ENCODE measurements around the gene IPP. TPM values are rescaled to one million over a fixed set of nuclear protein-coding genes. Genes with fewer than 3 reads are reported as not detected.

The IPP gene
- 9.4 and 10.4 TPM in 2 replicates for total RNA-seq

GRCh38 chr1:45750298-45751038 is at the start of gene IPP:
Gene IPP (minus strand): TSS chr1:45750653. CDS start chr1:45746411, 4,242 bp downstream.

GRCh38 chr1:45687754-45688740 is 62.4 kb downstream of the IPP start, which contains the start of gene TMEM69:
Gene TMEM69 (plus strand): TSS chr1:45688181. CDS start chr1:45691069, 2,888 bp downstream.

GRCh38 chr1:45686288-45687013 is 64.0 kb downstream of the IPP start, which contains the start of gene GPBP1L1:
Gene GPBP1L1 (minus strand): TSS chr1:45686533. CDS start chr1:45659087, 27,446 bp downstream.

Other genes starting within 250 kb of the IPP start
- 227 and 323 TPM in 2 replicates for gene PRDX1, start 228.8 kb downstream of the IPP start, total RNA-seq
- gene AKR1A1, start 199.8 kb downstream of the IPP start, total RNA-seq = 94.0 and 103 TPM in 2 replicates
- 16.6 and 17.4 TPM in 2 replicates for gene NASP, start 166.6 kb downstream of the IPP start, total RNA-seq
- gene CCDC17, start 126.6 kb downstream of the IPP start, total RNA-seq = 0.61 and 3.1 TPM in 2 replicates
- gene GPBP1L1, start 64.1 kb downstream of the IPP start, total RNA-seq = 94.7 and 100 TPM in 2 replicates
- 12.2 and 14.1 TPM in 2 replicates for gene TMEM69, start 62.5 kb downstream of the IPP start, total RNA-seq
- gene MAST2, start 53.0 kb upstream of the IPP start, total RNA-seq = 26.7 and 30.8 TPM in 2 replicates